Stimulated activated CD4-positive, alpha-beta T cell treated with anti-CD3 and anti-CD28 coated beads, Interleukin-15, amount 100 ng/mL, for 24 hours (primary cell): ENCODE measurements around the gene CASQ2.

Experiments used
- DNase-seq: peaks from one replicate; pipeline ENCODE4 v3.0.0-alpha.2; 2020

The CASQ2 gene

GRCh38 chr1:115685029-115685705 is 83.3 kb downstream of the CASQ2 start:
- DNase-seq = no peak

DNA sequence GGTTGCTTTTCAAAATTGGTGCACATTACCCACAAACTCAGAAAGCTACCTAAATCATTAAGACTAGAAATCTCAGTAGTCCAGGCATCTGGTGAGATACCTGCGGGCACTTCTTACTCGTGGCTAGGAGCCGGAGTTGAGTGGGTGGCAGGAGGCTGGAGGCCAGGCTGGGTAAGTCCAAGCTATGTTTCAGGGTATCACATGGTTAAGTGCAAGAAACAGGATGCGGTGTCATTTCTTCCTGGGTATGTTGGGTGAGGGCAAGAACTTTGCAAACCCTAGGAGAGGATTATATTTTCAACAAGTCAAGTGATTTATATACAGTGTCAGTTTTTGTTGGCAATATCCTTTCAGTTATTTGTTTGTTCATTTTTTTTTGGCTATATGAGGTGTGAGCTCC is 85.7 kb downstream of the CASQ2 start:
- no peak for DNase-seq

GRCh38 chr1:115680730-115681111 is 87.8 kb downstream of the CASQ2 start:
- no peak for DNase-seq

GRCh38 chr1:115679141-115679611 is 89.3 kb downstream of the CASQ2 start:
- DNase-seq = no peak

DNA sequence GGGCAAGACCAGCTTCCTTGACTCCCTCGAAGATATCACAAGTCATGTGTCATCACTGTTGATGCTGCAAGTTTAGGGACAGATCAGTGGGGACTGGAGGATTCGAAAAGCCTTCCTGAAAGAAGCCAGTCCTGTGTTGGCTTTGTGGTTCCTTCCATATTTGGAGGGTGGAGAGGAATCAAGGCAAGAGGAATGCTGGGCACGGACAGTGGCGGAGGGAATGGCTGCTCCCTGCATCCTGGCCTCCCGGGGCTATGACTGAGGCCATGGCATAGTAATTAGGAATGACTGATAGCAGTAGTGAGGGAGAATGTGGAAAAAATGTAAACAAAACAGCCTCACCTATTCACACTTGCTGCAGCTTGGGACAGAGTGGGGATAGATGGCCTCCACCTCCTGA is 90.4 kb downstream of the CASQ2 start:
- no peak for DNase-seq

DNA sequence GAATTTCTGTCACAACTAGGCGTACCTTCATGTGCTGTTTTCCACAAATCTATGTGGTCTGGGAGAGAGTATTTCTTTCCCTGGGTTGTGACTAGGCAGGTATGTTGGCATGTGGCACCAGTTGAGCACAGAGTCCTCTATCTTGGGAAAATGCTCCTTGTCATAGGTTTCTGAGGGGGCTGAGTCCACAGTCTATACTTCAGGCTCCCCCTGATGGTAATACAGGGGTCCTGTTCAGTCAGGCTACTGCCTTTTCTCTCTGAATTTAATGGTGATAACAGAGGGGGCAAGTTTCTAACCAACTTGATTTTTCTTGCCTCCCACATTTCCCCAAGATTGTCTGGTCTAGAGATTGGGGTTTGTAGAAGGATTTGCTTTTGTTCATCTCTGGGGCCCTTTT is 90.9 kb downstream of the CASQ2 start:
- no peak for DNase-seq

GRCh38 chr1:115677182-115677555 is 91.3 kb downstream of the CASQ2 start:
- no peak for DNase-seq

- DNase-seq = no peak
These were observed 91.9 kb downstream of the CASQ2 start for GRCh38 chr1:115676498-115677181.

GRCh38 chr1:115672224-115673009 is 96.1 kb downstream of the CASQ2 start:
- no peak for DNase-seq

- DNase-seq = no peak
These were observed 97.2 kb downstream of the CASQ2 start for GRCh38 chr1:115671176-115671934.

GRCh38 chr1:115670476-115671175 is 97.9 kb downstream of the CASQ2 start:
- DNase-seq = no peak

GRCh38 chr1:115669886-115670285 is 98.6 kb downstream of the CASQ2 start:
- DNase-seq = no peak

DNA sequence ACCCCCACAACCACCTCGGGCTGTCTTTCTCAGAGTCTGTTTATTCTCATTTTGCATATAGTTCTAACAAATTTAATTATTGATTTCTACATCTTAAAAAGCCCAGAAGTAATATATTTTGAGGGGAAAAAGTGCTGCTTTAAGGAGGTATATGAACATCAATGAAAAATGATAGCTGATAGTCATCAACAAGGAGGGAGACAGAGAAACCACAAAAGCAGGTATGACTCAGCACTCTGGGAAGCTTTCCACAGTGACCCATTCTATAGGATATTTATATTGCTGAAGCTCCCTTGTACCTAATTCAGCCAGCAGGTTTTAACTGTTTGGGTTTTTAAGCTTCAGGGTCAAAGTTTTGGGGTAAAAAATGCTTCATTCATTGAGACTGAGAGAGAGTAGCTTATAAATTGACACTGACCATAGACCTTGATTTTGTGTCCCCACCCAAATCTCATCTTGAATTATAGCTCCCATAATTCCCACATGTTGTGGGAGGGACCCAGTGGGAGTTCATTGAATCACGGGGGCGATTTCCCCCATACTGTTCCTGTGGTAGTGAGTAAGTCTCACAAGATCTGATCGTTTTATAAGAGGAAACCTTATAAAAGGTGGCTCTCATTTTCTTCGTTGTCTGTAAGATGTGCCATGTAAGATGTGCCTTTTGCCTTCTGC is 99.4 kb downstream of the CASQ2 start:
- peak; percentile 7 for DNase-seq

DNA sequence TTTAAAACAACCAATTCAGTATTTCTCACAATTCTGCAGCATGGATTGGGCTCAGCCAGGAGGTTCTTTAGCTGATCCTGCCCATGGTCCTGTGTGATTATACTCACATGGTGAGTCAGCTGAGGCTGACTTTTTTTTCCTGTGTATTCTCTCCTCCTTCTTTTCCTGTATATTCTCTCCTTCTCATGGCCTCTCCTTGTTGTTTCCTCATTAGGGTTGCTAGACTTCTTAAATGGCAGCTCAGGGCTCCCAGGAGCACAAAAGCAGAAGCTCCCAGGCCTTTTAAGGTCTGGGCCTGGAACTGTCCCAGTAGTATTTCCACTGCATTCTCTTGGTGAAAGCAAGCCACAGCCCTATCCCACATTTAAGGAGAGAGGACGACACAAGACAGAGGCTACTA is 99.9 kb downstream of the CASQ2 start:
- DNase-seq = no peak

- DNase-seq = no peak
These were observed 101.8 kb downstream of the CASQ2 start for GRCh38 chr1:115666702-115667101.

GRCh38 chr1:115666206-115666605 is 102.3 kb downstream of the CASQ2 start:
- DNase-seq = no peak

DNA sequence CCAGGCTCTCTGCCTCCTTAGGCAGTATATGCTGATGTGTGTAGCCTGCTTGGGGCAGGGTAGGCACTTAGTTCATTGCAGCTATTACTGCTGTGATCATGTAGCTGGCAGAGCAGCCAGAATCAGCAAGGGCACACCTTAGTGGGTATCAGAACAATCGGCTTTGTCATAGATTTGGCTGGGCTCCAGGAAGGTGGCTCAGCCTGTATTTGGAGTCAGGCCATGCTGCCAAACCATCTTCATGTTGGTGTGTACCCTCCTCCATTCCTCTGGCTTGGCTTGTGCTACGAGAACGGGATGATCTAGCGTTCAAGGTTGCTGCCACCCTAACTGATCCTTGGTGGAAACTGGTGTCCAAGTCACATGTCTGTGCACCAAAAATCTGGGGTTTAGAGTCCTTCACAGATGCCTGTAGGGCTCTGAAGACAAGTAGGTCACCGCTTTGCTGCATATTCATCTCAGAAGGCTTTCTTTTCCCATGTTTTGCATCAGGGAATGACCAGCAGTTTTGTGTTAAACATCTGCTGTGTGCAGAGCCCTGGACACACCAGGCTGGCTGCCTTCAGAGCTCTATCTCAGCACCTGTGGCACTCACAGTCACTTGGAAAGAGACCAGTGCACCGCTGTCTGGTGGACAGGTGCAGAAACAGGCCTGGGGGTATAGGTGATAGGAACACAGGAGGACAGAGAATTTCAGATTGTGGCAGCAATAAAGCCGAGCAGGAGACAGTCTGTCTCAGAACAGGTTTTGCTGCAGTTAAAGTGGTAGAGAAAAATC is 103.0 kb downstream of the CASQ2 start:
- DNase-seq = no peak

GRCh38 chr1:115661157-115661556 is 107.4 kb downstream of the CASQ2 start:
- DNase-seq = no peak

DNA sequence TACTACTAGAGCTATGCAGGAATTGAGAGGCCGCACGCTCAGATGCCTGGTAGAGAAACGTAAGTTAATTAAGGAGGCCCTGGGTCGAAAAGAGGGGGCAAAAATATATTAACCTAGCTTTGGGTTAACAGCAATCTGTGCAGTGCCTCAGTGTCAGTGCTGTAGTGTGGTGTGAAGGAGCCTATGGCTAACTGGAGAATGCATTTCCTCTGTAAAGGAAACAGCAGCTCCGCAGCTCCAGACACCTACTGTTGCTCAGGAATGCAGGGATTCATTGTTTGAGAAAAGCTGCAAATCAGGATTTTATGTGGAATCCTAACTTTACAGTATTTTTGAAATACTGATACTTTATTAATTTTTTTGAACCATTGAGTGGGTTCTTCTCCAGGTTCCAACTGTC is 108.4 kb downstream of the CASQ2 start:
- DNase-seq = no peak

GRCh38 chr1:115658646-115659045 is 109.9 kb downstream of the CASQ2 start:
- no peak for DNase-seq

DNA sequence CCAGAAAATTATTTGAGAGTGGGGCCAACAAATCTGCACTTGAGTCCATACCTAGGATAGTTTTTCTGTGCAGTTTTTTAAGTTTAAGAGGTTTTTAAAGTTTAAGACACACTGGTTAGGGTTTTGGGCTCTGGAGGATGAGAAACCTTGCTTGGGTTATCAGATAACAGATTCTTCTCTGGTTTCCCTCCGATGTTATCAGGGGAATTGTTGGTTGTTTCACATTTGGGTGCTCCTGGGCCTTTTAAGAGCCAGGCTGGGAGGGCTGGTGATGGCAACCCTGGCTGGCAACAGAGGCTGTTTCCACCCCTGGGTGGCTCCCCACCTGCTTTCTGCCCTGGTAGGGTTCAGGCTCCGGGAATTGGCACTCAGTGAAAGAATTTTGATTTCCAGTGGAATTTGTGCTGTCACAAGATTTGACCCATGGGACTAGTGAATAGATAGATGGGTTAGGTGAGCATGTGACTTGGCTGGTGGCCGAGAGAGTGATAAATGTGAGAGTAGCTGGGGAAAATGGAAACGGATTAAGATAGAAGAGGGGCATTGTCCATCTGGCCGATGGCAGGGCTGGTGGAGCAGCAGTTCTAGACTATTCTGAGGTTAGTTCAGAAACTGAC is 111.9 kb downstream of the CASQ2 start:
- no peak for DNase-seq
